ENCODE measurements around the gene ARHGEF1.

Gene ARHGEF1

GRCh38 chr19:41883821-41884733 is 1.1 kb downstream of the ARHGEF1 start (continued):
- TF ChIP-seq ZBTB8A (tag by site-specific recombination; IDR thresholded peaks at IDR 0.05): peak; percentile 77
- TF ChIP-seq ZNF23 (tag by site-specific recombination; IDR thresholded peaks at IDR 0.05; ENCODE audit: borderline replicate concordance): 0 out of 2 replicates have a peak, but pooled peaks have one; percentile 8
- TF ChIP-seq ZNF416 (tag by site-specific recombination; IDR thresholded peaks at IDR 0.05): no peak
- TF ChIP-seq WT1 (tag by site-specific recombination; IDR thresholded peaks at IDR 0.05): no peak; the same call in none of the 2 replicates
- TF ChIP-seq ZNF473 (tag by site-specific recombination; IDR thresholded peaks at IDR 0.05): no peak
- TF ChIP-seq ZNF792 (tag by site-specific recombination; IDR thresholded peaks at IDR 0.05): peak; percentile 61; the same call in 1 of the 2 replicates
- TF ChIP-seq ZNF701 (tag by site-specific recombination; IDR thresholded peaks at IDR 0.05): no peak
- peak; percentile 87 for TF ChIP-seq ZFP69B (tag by site-specific recombination; IDR thresholded peaks at IDR 0.05)
- TF ChIP-seq CTCF (tag by site-specific recombination; IDR thresholded peaks at IDR 0.05): peak; percentile 78; the same call in 1 of the 2 replicates
- peak; percentile 86 for TF ChIP-seq KLF1 (tag by site-specific recombination; IDR thresholded peaks at IDR 0.05)
- TF ChIP-seq ZSCAN30 (tag by site-specific recombination; IDR thresholded peaks at IDR 0.05): peak; percentile 97
- TF ChIP-seq ZNF138 (tag by site-specific recombination; IDR thresholded peaks at IDR 0.05; ENCODE audit: borderline replicate concordance): 0 out of 2 replicates have a peak, but pooled peaks have one; percentile 46
- peak; percentile 78; the same call in 1 of the 2 replicates for TF ChIP-seq ZNF391 (tag by site-specific recombination; IDR thresholded peaks at IDR 0.05; ENCODE audit: borderline replicate concordance, low read depth)
- no peak for TF ChIP-seq ZNF248 (tag by site-specific recombination; IDR thresholded peaks at IDR 0.05)
- TF ChIP-seq ZNF600 (tag by site-specific recombination; IDR thresholded peaks at IDR 0.05): peak; percentile 69
- TF ChIP-seq ZNF114 (tag by site-specific recombination; IDR thresholded peaks at IDR 0.05): no peak
- peak; percentile 95 for TF ChIP-seq ZBTB6 (tag by site-specific recombination; IDR thresholded peaks at IDR 0.05)
- TF ChIP-seq ZNF596 (tag by site-specific recombination; IDR thresholded peaks at IDR 0.05): no peak
- TF ChIP-seq ZNF157 (tag by site-specific recombination; IDR thresholded peaks at IDR 0.05): no peak
- no peak for TF ChIP-seq ZNF302 (tag by site-specific recombination; IDR thresholded peaks at IDR 0.05; ENCODE audit: low read depth)
- TF ChIP-seq ZNF558 (tag by site-specific recombination; IDR thresholded peaks at IDR 0.05): no peak
- TF ChIP-seq ZNF202 (tag by site-specific recombination; IDR thresholded peaks at IDR 0.05; ENCODE audit: borderline replicate concordance): no peak
- no peak for TF ChIP-seq ZNF654 (tag by site-specific recombination; IDR thresholded peaks at IDR 0.05; ENCODE audit: low read depth)
- TF ChIP-seq ZBTB48 (tag by site-specific recombination; IDR thresholded peaks at IDR 0.05): peak; percentile 76
- peak; percentile 88 for TF ChIP-seq BCL11B (tag by site-specific recombination; IDR thresholded peaks at IDR 0.05; ENCODE audit: low read depth)
- TF ChIP-seq ZNF488 (tag by site-specific recombination; IDR thresholded peaks at IDR 0.05): peak; percentile 69
- TF ChIP-seq ZNF776 (tag by site-specific recombination; IDR thresholded peaks at IDR 0.05; ENCODE audit: borderline replicate concordance): no peak
- TF ChIP-seq GFI1B (tag by site-specific recombination; IDR thresholded peaks at IDR 0.05): no peak
- TF ChIP-seq ZBTB11 (tag by site-specific recombination; conservative IDR thresholded peaks at IDR 0.05; ENCODE audit: low read depth): peak; percentile 89
- TF ChIP-seq BCL11A (tag by site-specific recombination; IDR thresholded peaks at IDR 0.05; ENCODE audit: low read depth): peak; percentile 62; the same call in 1 of the 2 replicates
- TF ChIP-seq ZNF433 (tag by site-specific recombination; IDR thresholded peaks at IDR 0.05; ENCODE audit: low read depth): no peak
- no peak for TF ChIP-seq MYNN (tag by site-specific recombination; IDR thresholded peaks at IDR 0.05; ENCODE audit: borderline replicate concordance)
